GM19455 (cell line): ENCODE measurements around the gene RLN3.
A peak's percentile ranks its signal among the peaks of the same experiment; 100 is the strongest.

Source experiments
- ATAC-seq: cut with Tn5 transposase; IDR thresholded peaks from one replicate; pipeline ENCODE4 v1.9.1; 2021; ENCODE audit not compliant: unreplicated experiment

RLN3 gene, protein sequence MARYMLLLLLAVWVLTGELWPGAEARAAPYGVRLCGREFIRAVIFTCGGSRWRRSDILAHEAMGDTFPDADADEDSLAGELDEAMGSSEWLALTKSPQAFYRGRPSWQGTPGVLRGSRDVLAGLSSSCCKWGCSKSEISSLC

GRCh38 chr19:14027856-14028450 lies at the start of gene RLN3:
Gene RLN3 (plus strand): TSS chr19:14028148. CDS start chr19:14028205, 57 bp downstream.
- no peak for ATAC-seq

- ATAC-seq: no peak
Measured at GRCh38 chr19:13978351-13979243, 49.4 kb upstream of the RLN3 start.

GRCh38 chr19:13979244-13979615 lies 48.7 kb upstream of the RLN3 start:
- no peak for ATAC-seq

- ATAC-seq: no peak
Measured at GRCh38 chr19:13979686-13980085, 48.3 kb upstream of the RLN3 start.

DNA sequence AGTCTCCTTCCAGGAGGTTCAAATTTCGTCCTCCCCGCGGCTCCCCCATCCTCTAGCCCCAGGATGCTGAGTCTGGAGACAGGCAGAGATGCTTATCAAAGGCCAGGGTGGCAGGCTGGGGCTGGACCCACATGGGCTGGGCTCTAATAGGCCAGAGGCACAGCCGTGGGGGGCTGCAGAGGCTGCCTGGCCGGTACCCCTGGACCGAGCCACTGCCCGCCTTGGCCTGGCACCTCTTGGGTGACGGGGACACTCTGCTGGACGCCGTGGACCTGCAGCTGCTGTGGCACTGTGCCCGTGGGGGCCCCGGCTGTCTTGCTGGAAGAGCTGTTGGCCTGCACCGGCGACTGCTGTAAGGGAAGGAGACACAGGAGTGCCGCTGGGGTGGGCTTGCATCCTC lies 47.6 kb upstream of the RLN3 start:
- no peak for ATAC-seq

GRCh38 chr19:13981021-13981420 lies 46.9 kb upstream of the RLN3 start:
- ATAC-seq: no peak

DNA sequence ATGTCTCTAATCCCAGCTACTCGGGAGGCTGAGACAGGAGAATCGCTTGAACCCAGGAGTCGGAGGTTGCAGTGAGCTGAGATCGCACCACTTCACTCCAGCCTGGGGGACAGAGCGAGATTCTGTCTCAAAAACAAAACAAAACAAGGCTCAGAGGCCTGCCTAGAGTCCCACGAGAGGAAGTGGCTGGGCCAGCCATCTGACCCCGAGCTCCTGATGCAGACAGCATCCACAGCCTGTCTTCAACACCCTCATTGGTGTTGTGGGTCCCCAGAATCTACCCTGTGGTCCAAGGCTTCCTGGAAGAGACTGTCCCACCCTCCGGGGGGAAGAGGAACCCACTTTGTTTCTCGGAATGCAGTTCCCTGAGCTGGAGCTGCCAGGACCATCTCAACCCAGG lies 46.5 kb upstream of the RLN3 start:
- no peak for ATAC-seq

GRCh38 chr19:13981988-13982501 lies 45.9 kb upstream of the RLN3 start:
- no peak for ATAC-seq

DNA sequence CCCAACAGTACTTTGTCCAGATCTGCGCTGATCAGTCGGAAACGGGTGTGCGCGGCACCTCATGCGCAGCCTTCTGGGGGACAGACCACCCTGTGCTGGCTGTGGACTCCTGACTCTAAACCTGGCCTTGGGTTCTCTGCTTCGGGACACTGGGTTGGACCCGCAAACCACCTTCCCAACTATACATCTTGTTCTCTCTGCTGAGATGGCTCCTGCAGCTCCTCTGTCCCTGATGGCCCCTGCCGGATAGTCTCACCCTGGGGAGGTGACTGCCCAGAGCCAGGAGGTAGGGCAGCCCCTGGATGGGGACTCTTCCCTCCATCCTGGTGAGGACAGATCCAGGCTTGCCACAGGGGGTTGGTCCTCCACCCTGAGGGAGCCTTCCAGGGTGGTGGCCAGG lies 45.2 kb upstream of the RLN3 start:
- no peak for ATAC-seq

DNA sequence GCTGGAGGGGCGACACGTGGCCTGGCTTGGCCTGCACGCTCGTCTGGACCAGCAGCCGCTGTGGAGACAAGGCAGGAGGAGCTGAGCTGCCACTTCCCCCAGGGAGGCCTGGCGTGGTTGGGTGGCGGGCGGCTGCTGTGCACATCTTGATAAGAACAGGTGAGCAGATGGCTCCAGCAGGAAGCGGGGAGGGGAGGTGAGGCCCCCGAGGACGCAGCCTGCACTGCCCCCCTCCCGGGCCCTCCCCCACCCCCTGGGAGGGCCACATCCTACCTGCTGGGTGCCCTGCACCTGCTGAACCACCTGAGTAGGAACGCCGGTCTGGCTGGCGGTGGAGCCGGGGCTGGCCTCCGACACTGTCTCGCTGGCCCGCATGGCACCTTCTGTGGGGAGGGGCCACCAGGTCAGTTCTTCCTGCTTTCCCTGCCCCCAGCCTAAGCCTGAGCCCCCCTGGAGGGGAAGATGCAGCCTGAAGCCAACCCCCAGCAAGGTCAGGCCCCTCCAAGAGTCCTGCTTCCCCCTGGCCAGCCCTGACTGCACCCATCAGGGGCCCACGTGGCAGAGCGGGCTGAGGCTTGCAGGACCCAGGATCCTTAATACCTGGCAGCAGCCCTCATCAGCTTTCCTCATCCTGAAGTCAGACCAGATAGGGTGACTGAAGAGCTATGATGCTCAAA lies 44.6 kb upstream of the RLN3 start:
- no peak for ATAC-seq

- no peak for ATAC-seq
Measured at GRCh38 chr19:13984186-13984585, 43.8 kb upstream of the RLN3 start.

GRCh38 chr19:13984875-13985741 lies 42.8 kb upstream of the RLN3 start:
- no peak for ATAC-seq

- ATAC-seq: peak; percentile 19
Measured at GRCh38 chr19:13985771-13986347, 42.1 kb upstream of the RLN3 start.

DNA sequence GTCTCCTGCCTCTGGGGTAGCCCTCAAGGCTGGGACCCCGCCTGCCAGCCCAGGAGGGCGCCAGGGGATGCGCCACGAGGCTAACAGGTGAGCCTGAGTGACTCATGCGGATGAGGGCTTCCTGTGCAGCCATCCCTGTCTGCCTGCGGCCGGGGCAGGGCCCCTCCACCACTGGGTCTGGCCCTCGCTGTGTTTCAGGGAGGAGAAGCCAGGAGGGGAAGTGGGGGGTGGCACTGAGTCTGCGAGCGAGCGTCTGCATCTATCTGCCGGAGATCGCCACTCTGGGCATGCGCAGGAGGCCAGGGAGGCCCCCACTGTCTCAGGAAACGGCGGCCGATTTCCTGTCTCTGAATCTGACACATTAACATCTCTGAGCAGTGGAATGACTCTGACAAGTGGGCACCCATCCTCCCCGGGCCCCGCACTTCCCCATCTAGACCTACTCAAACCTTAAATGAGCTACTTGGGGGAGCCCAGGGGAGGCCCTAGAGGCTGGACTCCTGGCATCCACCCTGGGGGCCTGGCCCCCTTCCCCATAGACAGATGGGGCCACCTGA lies 41.5 kb upstream of the RLN3 start:
- ATAC-seq: peak; percentile 74

DNA sequence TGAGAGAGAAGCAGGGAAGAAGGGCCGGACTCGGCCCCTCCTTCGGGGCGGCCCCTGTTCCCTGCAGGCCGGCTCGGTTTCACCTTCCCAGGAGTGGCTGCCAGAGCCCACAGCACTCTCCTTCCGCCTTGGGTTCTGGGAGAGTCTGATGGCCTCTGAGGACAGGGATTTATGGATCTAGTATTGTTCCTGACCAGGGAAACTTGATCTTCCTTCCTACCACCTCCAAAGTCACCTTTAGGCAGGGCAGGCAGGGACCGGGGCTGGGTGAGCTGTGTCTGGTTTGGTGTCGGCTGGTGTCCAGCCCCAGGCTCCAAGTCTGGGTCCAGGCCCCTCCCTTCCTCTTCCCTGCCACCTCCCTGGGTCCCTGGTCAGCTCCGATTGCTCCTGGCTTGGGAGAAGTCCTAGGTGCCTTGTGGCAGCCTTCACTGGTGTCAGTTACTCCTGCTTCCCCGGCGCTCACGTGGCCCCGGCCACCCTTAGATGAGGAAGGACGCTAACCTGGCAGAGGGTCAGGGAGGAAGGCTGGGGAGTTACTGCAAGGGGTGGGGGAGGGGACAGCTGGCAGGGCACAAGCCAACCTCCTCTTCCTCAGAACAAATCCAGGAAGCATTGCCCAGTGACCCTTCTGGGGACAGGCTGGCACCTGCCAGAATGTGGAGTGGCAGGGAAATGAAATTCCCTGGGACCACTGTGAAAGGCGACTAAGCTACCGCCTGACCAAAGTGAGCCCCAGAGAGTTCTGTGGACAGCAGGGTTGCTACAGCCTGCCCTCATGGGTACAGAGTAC lies 40.7 kb upstream of the RLN3 start:
- no peak for ATAC-seq

- ATAC-seq: no peak
Measured at GRCh38 chr19:13989487-13989886, 38.5 kb upstream of the RLN3 start.

- no peak for ATAC-seq
Measured at GRCh38 chr19:13990085-13990484, 37.9 kb upstream of the RLN3 start.

DNA sequence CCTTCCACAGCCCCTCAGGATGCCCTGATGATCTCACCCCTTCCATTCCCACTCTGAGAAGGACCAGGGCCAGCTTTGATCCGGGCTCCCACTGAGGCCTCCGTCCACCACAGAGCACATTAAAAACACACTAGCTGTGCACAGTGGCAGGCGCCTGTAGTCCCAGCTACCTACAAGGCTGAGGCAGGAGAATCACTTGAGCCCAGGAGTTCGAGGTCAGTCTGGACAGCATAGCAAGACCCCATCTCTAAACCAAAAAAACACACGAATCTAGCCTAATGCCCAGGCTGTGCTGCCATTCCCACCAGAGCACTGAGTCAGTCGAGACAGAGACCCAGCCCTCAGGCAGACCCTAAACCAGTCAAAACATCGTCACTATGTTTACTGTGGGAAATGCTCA lies 35.9 kb upstream of the RLN3 start:
- no peak for ATAC-seq
